ENCODE results near the gene NMNAT2. TPM values are rescaled to one million over a fixed set of nuclear protein-coding genes. Genes with fewer than 3 reads are reported as not detected.

NMNAT2 gene
- total RNA-seq, 1 experiment from 2014 or later, result 11.4 TPM

DNA sequence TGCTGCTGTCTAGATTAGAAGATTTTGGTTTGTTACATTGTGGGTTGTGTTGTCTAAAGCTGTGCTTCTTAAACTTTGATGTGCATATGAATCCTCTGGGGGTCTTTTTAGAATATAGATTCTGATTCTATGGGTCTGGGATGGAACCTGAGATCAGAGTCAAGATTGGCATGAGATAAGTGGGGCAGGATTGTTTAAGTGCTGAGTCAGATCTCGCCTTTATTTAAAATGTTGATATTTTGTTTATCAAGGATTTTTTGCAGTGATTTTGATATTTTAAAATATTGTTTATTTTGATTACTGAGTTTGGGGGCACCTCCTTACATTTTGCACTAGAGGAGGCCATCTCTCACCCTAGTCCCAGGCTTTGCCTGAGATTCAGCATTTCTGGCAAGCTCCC, 117.4 kb downstream of the NMNAT2 start:
- Mint-ChIP-seq H3K4me3 (no peak overlapping the region), H3K36me3 (ENCODE audit: insufficient read depth in 1 of 3, low read depth in 3 of 3) (no peaks in the 10 kb centered on the region; a peak in 2 of 7 replicates), H3K27ac (no peak overlapping the region), H3K9me3 (no peaks in the 10 kb centered on the region; a peak in 1 of 5 replicates), H3K4me1 (peaks cover 31% of the 10 kb centered on the region in 2 experiments), H3K27me3 (ENCODE audit: low read depth) (peaks cover 2% of the 10 kb centered on the region; the same call in 1 of the 2 replicates)
- TF ChIP-seq, protein P1, sequence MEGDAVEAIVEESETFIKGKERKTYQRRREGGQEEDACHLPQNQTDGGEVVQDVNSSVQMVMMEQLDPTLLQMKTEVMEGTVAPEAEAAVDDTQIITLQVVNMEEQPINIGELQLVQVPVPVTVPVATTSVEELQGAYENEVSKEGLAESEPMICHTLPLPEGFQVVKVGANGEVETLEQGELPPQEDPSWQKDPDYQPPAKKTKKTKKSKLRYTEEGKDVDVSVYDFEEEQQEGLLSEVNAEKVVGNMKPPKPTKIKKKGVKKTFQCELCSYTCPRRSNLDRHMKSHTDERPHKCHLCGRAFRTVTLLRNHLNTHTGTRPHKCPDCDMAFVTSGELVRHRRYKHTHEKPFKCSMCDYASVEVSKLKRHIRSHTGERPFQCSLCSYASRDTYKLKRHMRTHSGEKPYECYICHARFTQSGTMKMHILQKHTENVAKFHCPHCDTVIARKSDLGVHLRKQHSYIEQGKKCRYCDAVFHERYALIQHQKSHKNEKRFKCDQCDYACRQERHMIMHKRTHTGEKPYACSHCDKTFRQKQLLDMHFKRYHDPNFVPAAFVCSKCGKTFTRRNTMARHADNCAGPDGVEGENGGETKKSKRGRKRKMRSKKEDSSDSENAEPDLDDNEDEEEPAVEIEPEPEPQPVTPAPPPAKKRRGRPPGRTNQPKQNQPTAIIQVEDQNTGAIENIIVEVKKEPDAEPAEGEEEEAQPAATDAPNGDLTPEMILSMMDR (conservative IDR thresholded peaks at IDR 0.05), result no peak
- Histone ChIP-seq H3K27ac (ENCODE audit: insufficient read length, low read depth, low read length) (no peak overlapping the region), H3K4ac (ENCODE audit: low read depth, low read length) (no peak overlapping the region), H3K18ac (ENCODE audit: insufficient read length, low read depth, low read length) (no peak overlapping the region), H2AK5ac (ENCODE audit: insufficient read length, low read length) (no peak overlapping the region), H4K91ac (ENCODE audit: insufficient read length, low read depth, low read length) (no peak overlapping the region), H3K23ac (ENCODE audit: insufficient read length, low read depth, low read length) (no peak overlapping the region), H2BK5ac (ENCODE audit: insufficient read length, low read length) (no peak overlapping the region), H3K9me3 (ENCODE audit: control insufficient read depth, low read depth, low read length) (no peaks in the 10 kb centered on the region), H2BK20ac (ENCODE audit: low read depth, low read length, poor library complexity, severe bottlenecking) (no peak overlapping the region), H2AFZ (ENCODE audit: low read length) (no peak overlapping the region), H3T11ph (ENCODE audit: low read length) (no peak overlapping the region), H3K56ac (ENCODE audit: insufficient read length, low read depth, low read length) (no peak overlapping the region), H3K79me2 (ENCODE audit: insufficient read depth, low read length) (no peaks in the 10 kb centered on the region), H3K27me3 (ENCODE audit: insufficient read depth, low read length) (no peaks in the 10 kb centered on the region), H3K4me2 (ENCODE audit: insufficient read depth, insufficient read length, low read length) (no peak overlapping the region), H2BK15ac (ENCODE audit: low read depth, low read length) (no peak overlapping the region), H3K14ac (ENCODE audit: insufficient read depth, low read length) (no peak overlapping the region), H3K4me1 (ENCODE audit: insufficient read depth, low read length) (peaks cover 12% of the 10 kb centered on the region; the same call in 1 of the 2 replicates), H3K79me1 (ENCODE audit: insufficient read depth, low read depth, low read length, poor library complexity, severe bottlenecking) (no peaks in the 10 kb centered on the region), H3K9ac (ENCODE audit: extremely low read depth, insufficient read length, low read length) (no peak overlapping the region), H4K20me1 (ENCODE audit: control insufficient read depth, insufficient read depth, insufficient read length) (no peaks in the 10 kb centered on the region), H2BK12ac (ENCODE audit: insufficient read length, low read depth, low read length) (no peak overlapping the region), H4K8ac (replicated peaks; ENCODE audit: insufficient read length, low read depth, low read length) (no peak overlapping the region), H3K23me2 (ENCODE audit: insufficient read length, low read depth, low read length, poor library complexity, severe bottlenecking) (no peaks in the 10 kb centered on the region), H4K5ac (ENCODE audit: insufficient read length, low read depth, low read length) (no peak overlapping the region), H2BK120ac (ENCODE audit: low read depth, low read length, poor library complexity, severe bottlenecking) (no peak overlapping the region)
- DNase-seq, result no peak
- WGBS (ENCODE audit: extremely low coverage, insufficient read length, low lambda C conversion rate), result no CpG with 5 or more reads among the region's 1 CpG
